Loucy (cell line): ENCODE results near the gene SORCS2.

Source experiments
- H2AFZ ChIP-seq: fragments of 200-600 bp; sonication (generic); 2 replicates; pipeline ENCODE4 v1.6.0; 2016; ENCODE audit warnings: antibody characterized with exemption, mild to moderate bottlenecking, low read length, moderate library complexity
- H3F3A ChIP-seq: fragments of 200-600 bp; 2 replicates; pipeline ENCODE4 v1.6.0; 2016; ENCODE audit warnings: antibody characterized with exemption, low read depth, mild to moderate bottlenecking
- H3K27me3 ChIP-seq: fragments of 200-600 bp; sonication (generic); 2 replicates; pipeline ENCODE4 v1.6.1; 2014; ENCODE audit warnings: low read length, mild to moderate bottlenecking; ENCODE audit not compliant: insufficient read depth, poor library complexity, severe bottlenecking
- H3K36me3 ChIP-seq: fragments of 200-600 bp; sonication (generic); 2 replicates; pipeline ENCODE4 v1.6.1; 2016; ENCODE audit warnings: low read length; ENCODE audit not compliant: insufficient read depth
- H3K4me1 ChIP-seq: fragments of 200-600 bp; sonication (generic); 2 replicates; pipeline ENCODE4 v1.5.1; 2014; ENCODE audit warnings: low read length, mild to moderate bottlenecking; ENCODE audit not compliant: insufficient read depth, poor library complexity, severe bottlenecking
- H3K4me2 ChIP-seq: fragments of 200-600 bp; sonication (generic); 2 replicates; pipeline ENCODE4 v1.6.0; 2014; ENCODE audit warnings: antibody characterized with exemption, low read length, low read depth, mild to moderate bottlenecking; ENCODE audit not compliant: poor library complexity, severe bottlenecking
- H3K4me3 ChIP-seq: fragments of 200-600 bp; sonication (generic); 2 replicates; pipeline ENCODE4 v1.5.1; 2014; ENCODE audit warnings: low read length, mild to moderate bottlenecking, mixed read lengths; ENCODE audit not compliant: poor library complexity, severe bottlenecking
- H3K79me2 ChIP-seq: fragments of 200-600 bp; sonication (generic); 2 replicates; pipeline ENCODE4 v1.6.1; 2014; ENCODE audit warnings: low read length; ENCODE audit not compliant: insufficient read depth
- H3K9ac ChIP-seq: fragments of 200-600 bp; sonication (generic); 2 replicates; pipeline ENCODE4 v1.6.0; 2014; ENCODE audit warnings: mild to moderate bottlenecking, low read depth, low read length, moderate library complexity; ENCODE audit not compliant: poor library complexity, severe bottlenecking
- H3K9me2 ChIP-seq: fragments of 200-600 bp; sonication (generic); replicated peaks from 2 replicates; pipeline ENCODE4 v1.6.1; 2016; ENCODE audit warnings: low read depth, low read length, mixed read lengths
- H3K9me3 ChIP-seq: fragments of 200-600 bp; sonication (generic); 2 replicates; pipeline ENCODE4 v1.6.1; 2014; ENCODE audit warnings: mild to moderate bottlenecking, antibody characterized with exemption, low read length, low read depth; ENCODE audit not compliant: insufficient read depth
- H4K20me1 ChIP-seq: fragments of 200-600 bp; sonication (generic); 2 replicates; pipeline ENCODE4 v1.6.0; 2014; ENCODE audit warnings: antibody characterized with exemption, low read length, mild to moderate bottlenecking; ENCODE audit not compliant: insufficient read depth, poor library complexity, severe bottlenecking
- CTCF ChIP-seq: fragments of 200-600 bp; sonication (generic); conservative IDR thresholded peaks from 2 replicates; pipeline ENCODE4 v1.5.1; 2014; ENCODE audit warnings: mild to moderate bottlenecking, antibody characterized with exemption, low read length
- EZH2phosphoT487 ChIP-seq: fragments of 200-600 bp; IDR thresholded peaks from 2 replicates; pipeline ENCODE4 v1.6.1; 2018; ENCODE audit warnings: antibody characterized with exemption, mild to moderate bottlenecking, moderate library complexity, borderline replicate concordance

SORCS2 gene

GRCh38 chr4:7657545-7658297 is 465.4 kb downstream of the SORCS2 start:
- no peaks in the 10 kb centered on the region for H3K27me3 ChIP-seq
- no peaks in the 10 kb centered on the region for H3F3A ChIP-seq
- H3K9me2 ChIP-seq: no peaks in the 10 kb centered on the region
- peaks cover 7% of the 10 kb centered on the region; the same call in 1 of the 2 replicates for H3K9me3 ChIP-seq
- H2AFZ ChIP-seq: no peak overlapping the region
- no peak overlapping the region for H3K9ac ChIP-seq
- H3K36me3 ChIP-seq: no peaks in the 10 kb centered on the region
- no peak overlapping the region for H3K4me2 ChIP-seq
- H3K4me1 ChIP-seq: no peaks in the 10 kb centered on the region
- H4K20me1 ChIP-seq: no peaks in the 10 kb centered on the region
- H3K4me3 ChIP-seq: no peak overlapping the region
- TF ChIP-seq CTCF (no peak), EZH2phosphoT487 (no peak)
- no peaks in the 10 kb centered on the region for H3K79me2 ChIP-seq

GRCh38 chr4:7658341-7659204 is 466.2 kb downstream of the SORCS2 start:
- no peak overlapping the region for H2AFZ ChIP-seq
- H3K4me1 ChIP-seq: no peaks in the 10 kb centered on the region
- H3K27me3 ChIP-seq: no peaks in the 10 kb centered on the region
- H3K79me2 ChIP-seq: no peaks in the 10 kb centered on the region
- peaks cover 9% of the 10 kb centered on the region; the same call in 1 of the 2 replicates for H3K9me3 ChIP-seq
- no peak overlapping the region for H3K4me2 ChIP-seq
- H3F3A ChIP-seq: no peaks in the 10 kb centered on the region
- no peaks in the 10 kb centered on the region for H3K36me3 ChIP-seq
- no peaks in the 10 kb centered on the region for H3K9me2 ChIP-seq
- H3K4me3 ChIP-seq: no peak overlapping the region
- H3K9ac ChIP-seq: no peak overlapping the region
- no peaks in the 10 kb centered on the region for H4K20me1 ChIP-seq
- TF ChIP-seq CTCF (no peak), EZH2phosphoT487 (no peak)

- Histone ChIP-seq H3K9me3 (peaks cover 5% of the 10 kb centered on the region; the same call in 1 of the 2 replicates), H3K4me1 (no peaks in the 10 kb centered on the region), H3K4me3 (no peak overlapping the region), H3K27me3 (no peaks in the 10 kb centered on the region), H3K4me2 (no peak overlapping the region), H3K9ac (no peak overlapping the region), H4K20me1 (no peaks in the 10 kb centered on the region), H3K79me2 (no peaks in the 10 kb centered on the region), H3K9me2 (no peaks in the 10 kb centered on the region), H2AFZ (no peak overlapping the region), H3K36me3 (no peaks in the 10 kb centered on the region), H3F3A (no peaks in the 10 kb centered on the region)
- TF ChIP-seq EZH2phosphoT487: no peak
- no peak for TF ChIP-seq CTCF
Observed at GRCh38 chr4:7659429-7660175, 467.3 kb downstream of the SORCS2 start.
